ENCODE data around the gene ATM.

DNA sequence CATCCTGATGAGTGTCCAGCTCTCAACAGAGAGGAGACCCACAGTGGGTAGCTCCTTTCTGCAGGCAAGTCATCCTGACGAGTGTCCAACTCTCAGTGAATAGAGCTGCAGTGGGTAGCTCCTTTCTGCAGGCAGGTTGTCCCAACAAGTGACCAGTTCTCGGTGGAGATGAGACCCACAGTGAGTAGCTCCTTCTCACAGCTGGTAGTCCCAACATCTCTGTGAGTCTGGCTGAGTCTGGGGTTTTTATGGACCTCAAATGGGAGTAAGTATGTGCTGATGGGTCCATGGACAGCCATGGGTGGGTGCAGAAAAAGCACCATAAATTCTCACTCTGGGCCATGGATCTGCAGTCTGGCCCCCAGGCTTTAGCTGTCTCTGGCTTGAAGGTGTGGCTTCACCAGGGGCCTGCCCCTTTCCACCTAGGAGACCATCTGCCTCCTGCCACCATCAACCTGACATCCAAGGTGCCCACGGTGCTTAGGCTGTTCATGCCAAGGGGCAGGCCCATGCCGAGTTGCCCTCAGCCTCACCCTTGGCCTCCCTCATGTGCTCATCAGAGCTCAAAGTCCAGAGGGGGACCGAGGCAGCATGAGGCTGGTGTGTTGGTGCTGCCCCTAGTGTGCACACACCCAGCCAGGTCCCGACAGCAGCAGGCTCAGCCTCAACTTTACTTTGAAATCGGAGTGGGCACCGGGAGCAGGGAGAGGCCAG is 15.7 kb upstream of the ATM start:
- TF ChIP-seq ARNTL (CRISPR knock-in tag; IDR thresholded peaks at IDR 0.05; ENCODE audit: borderline replicate concordance, low read depth) (no peak), TCF4 (CRISPR knock-in tag; IDR thresholded peaks at IDR 0.05; ENCODE audit: borderline replicate concordance) (no peak), ZNF565 (CRISPR knock-in tag; conservative IDR thresholded peaks at IDR 0.05; ENCODE audit: low read depth) (no peak), TOX (CRISPR knock-in tag; IDR thresholded peaks at IDR 0.05; ENCODE audit: borderline replicate concordance) (no peak), CSDC2 (CRISPR knock-in tag; IDR thresholded peaks at IDR 0.05) (no peak), BACH2 (CRISPR knock-in tag; IDR thresholded peaks at IDR 0.05; ENCODE audit: borderline replicate concordance) (no peak), ESRRG (CRISPR knock-in tag; IDR thresholded peaks at IDR 0.05) (no peak), PPARA (CRISPR knock-in tag; IDR thresholded peaks at IDR 0.05; ENCODE audit: borderline replicate concordance) (no peak)
- TF ChIP-seq, protein P1, sequence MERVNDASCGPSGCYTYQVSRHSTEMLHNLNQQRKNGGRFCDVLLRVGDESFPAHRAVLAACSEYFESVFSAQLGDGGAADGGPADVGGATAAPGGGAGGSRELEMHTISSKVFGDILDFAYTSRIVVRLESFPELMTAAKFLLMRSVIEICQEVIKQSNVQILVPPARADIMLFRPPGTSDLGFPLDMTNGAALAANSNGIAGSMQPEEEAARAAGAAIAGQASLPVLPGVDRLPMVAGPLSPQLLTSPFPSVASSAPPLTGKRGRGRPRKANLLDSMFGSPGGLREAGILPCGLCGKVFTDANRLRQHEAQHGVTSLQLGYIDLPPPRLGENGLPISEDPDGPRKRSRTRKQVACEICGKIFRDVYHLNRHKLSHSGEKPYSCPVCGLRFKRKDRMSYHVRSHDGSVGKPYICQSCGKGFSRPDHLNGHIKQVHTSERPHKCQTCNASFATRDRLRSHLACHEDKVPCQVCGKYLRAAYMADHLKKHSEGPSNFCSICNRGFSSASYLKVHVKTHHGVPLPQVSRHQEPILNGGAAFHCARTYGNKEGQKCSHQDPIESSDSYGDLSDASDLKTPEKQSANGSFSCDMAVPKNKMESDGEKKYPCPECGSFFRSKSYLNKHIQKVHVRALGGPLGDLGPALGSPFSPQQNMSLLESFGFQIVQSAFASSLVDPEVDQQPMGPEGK (CRISPR knock-in tag; IDR thresholded peaks at IDR 0.05; ENCODE audit: borderline replicate concordance): no peak

All from SK-N-SH treated with all-trans-retinoic acid at 6 μM for 48 hours (cell line).